HT-29 (cell line): ENCODE data around the gene OCRL. TPM values are rescaled to one million over a fixed set of nuclear protein-coding genes. Genes with fewer than 3 reads are reported as not detected.

ENCODE experiments used
- DNase-seq: peaks from one replicate; pipeline ENCODE4 v3.0.0-alpha.2; 2015; ENCODE audit warnings: low spot score
- small RNA-seq: library from RNA; depleted of rRNA; stranded (forward); fragments of <200 nt; gene quantifications from one replicate; pipeline ENCODE3, GENCODE V24; 2014
- total RNA-seq: library from RNA; depleted of rRNA; stranded (reverse); fragments of >200 nt; shearing (Covaris generic); gene quantifications from 2 replicates; pipeline ENCODE4 v1.2.3, GENCODE V29; 2014; rRNA removed

Gene OCRL
- total RNA-seq, 1 experiment from 2014 or later = 12.4 TPM

GRCh38 chrX:129632443-129632842 lies 92.4 kb downstream of the OCRL start:
- no peak for DNase-seq

- DNase-seq = no peak
Observed at GRCh38 chrX:129634541-129634940, 94.5 kb downstream of the OCRL start.

- peak; percentile 40 for DNase-seq
Observed at GRCh38 chrX:129636175-129636681, 96.2 kb downstream of the OCRL start.

- peak; percentile 77 for DNase-seq
Observed at GRCh38 chrX:129637217-129638109, 97.4 kb downstream of the OCRL start.

- DNase-seq = no peak
Observed at GRCh38 chrX:129638917-129639316, 98.9 kb downstream of the OCRL start.

GRCh38 chrX:129640737-129641136 lies 100.7 kb downstream of the OCRL start:
- no peak for DNase-seq

GRCh38 chrX:129641469-129641868 lies 101.4 kb downstream of the OCRL start:
- DNase-seq = no peak

- no peak for DNase-seq
Observed at GRCh38 chrX:129641941-129642340, 101.9 kb downstream of the OCRL start.

Small RNA genes lying within 50 kb of the gene (small RNA-seq; reads per million reads assigned to genes)
- not detected for gene RF01169

Other genes starting within 250 kb of the OCRL start
- 8.7 and 9.4 TPM in 2 replicates for gene SMARCA1, start 16.8 kb upstream of the OCRL start, total RNA-seq
- 0.23 and 0.28 TPM in 2 replicates for gene APLN, start 114.7 kb downstream of the OCRL start, total RNA-seq
- gene XPNPEP2, start 198.7 kb downstream of the OCRL start, total RNA-seq = not detected in 2 replicates
- not detected in 2 replicates for gene SASH3, start 239.7 kb downstream of the OCRL start, total RNA-seq